ENCODE results near the gene JAKMIP3. TPM values are rescaled to one million over a fixed set of nuclear protein-coding genes. Genes with fewer than 3 reads are reported as not detected.
"Not testable (repeated sequence)": the region's sequence is repeated elsewhere in the genome, so short reads cannot be mapped to it uniquely, and the experiment has no call there.

JAKMIP3 gene
- total RNA-seq, 4 donors from 2014 or later, result 0.42 to 1.9 (median 0.87) TPM

DNA sequence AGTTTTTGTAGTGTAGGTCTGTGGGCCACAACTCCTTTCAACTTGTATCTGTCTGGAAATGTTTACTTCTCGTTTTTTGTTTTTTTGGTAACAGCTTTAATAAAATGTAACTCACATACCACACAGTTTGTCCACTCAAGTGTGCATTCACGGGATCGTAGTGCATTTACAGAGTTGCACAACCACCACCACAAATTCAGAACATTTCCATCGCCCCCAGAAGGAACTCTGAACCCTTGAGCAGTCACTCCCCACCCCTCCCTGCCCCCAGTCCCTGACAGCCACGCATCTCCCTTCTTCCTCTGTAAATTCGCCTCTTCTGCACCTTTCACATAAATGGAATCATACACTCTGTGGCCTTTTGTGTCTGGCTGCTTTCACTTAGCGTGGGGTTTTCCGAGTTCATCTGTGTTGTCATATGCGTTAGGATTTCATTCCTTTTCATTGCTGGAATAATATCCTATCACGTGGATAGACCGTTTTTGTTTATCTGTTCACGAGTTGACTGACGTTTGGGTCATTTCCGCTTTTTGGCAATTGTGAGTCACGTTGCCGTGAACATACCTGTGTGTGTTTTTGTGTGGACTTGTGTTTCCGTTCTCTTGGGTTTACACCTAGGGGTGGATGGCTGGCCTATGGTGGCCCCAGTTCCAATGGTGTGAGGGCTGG lies 10.3 kb downstream of the JAKMIP3 start:
- no peak for ATAC-seq
- H3K27ac ChIP-seq, result no peak overlapping the region
- no peak overlapping the region for H3K4me3 ChIP-seq
- 68 to 80% methylated on average over 6 to 13 of the region's 17 CpGs for WGBS, 2 donors (ENCODE audit: low coverage in 1 of 2)
- no peaks in the 10 kb centered on the region for H3K27me3 ChIP-seq
- TF ChIP-seq, protein P1, sequence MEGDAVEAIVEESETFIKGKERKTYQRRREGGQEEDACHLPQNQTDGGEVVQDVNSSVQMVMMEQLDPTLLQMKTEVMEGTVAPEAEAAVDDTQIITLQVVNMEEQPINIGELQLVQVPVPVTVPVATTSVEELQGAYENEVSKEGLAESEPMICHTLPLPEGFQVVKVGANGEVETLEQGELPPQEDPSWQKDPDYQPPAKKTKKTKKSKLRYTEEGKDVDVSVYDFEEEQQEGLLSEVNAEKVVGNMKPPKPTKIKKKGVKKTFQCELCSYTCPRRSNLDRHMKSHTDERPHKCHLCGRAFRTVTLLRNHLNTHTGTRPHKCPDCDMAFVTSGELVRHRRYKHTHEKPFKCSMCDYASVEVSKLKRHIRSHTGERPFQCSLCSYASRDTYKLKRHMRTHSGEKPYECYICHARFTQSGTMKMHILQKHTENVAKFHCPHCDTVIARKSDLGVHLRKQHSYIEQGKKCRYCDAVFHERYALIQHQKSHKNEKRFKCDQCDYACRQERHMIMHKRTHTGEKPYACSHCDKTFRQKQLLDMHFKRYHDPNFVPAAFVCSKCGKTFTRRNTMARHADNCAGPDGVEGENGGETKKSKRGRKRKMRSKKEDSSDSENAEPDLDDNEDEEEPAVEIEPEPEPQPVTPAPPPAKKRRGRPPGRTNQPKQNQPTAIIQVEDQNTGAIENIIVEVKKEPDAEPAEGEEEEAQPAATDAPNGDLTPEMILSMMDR (IDR thresholded peaks at IDR 0.05), result no peak
- no peak for TF ChIP-seq POLR2AphosphoS5 (IDR thresholded peaks at IDR 0.05)
- TF ChIP-seq POLR2A (IDR thresholded peaks at IDR 0.05), result no peak
- no peak for TF ChIP-seq EP300 (IDR thresholded peaks at IDR 0.05)
- no peaks in the 10 kb centered on the region for H3K36me3 ChIP-seq
- H3K4me1 ChIP-seq, result no peaks in the 10 kb centered on the region
- H3K9me3 ChIP-seq, result peaks cover 0 to 22% (median 0%) of the 10 kb centered on the region in 3 donors

DNA sequence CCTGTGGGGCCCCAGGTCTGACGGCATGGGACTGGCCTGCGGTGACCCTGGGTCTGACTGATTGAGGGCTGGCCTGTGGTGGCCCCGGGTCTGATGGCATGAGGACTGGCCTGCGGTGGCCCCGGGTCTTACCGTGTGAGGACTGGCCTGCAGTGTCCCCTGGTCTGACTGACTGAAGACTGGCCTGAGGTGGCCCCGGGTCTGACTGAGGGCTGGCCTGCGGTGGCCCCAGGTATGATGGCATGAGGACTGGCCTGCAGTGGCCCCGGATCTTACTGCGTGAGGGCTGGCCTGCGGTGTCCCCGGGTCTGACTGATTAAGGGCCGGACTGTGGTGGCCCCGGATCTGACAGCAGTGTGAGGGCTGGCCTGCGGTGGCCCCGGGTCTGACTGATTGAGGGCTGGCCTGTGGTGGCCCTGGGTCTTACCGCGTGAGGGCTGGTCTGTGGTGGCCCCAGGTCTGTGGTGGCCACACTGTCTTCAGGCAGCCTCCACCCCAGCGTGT lies 10.9 kb downstream of the JAKMIP3 start:
- no CpG with 5 or more reads among the region's 19 CpGs for WGBS, 2 donors (ENCODE audit: low coverage in 1 of 2)
- Histone ChIP-seq H3K4me3 (no peak overlapping the region), H3K9me3 (peaks cover 0 to 22% (median 0%) of the 10 kb centered on the region in 3 donors), H3K27ac (no peak overlapping the region), H3K27me3 (no peaks in the 10 kb centered on the region), H3K4me1 (no peaks in the 10 kb centered on the region), H3K36me3 (no peaks in the 10 kb centered on the region)
- no peak for ATAC-seq
- TF ChIP-seq EP300 (IDR thresholded peaks at IDR 0.05) (no peak), POLR2A (IDR thresholded peaks at IDR 0.05) (no peak), POLR2AphosphoS5 (IDR thresholded peaks at IDR 0.05) (no peak)
- TF ChIP-seq, protein P1 (IDR thresholded peaks at IDR 0.05), result no peak

DNA sequence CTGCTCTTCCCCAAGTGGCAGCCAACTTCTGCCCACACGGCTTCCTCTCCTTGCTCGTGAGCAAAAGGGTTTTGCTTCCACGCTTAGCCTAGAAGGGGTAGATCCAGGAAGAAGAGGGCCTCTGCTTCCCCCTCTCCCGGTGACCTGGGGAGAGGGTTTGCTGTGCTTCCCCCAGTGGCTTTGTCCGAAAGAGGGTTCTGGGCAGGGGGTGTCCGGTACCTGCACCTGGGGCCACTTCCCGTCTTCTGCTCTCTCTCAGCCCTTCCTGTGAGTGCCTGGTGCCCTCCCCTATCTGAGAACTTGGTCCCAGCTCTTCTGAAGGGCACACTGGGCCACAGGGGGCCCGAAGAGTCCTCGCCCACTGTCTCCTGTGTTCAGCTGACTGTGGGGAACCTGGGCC lies 11.3 kb downstream of the JAKMIP3 start:
- ATAC-seq, result no peak
- no peak overlapping the region for H3K4me3 ChIP-seq
- H3K9me3 ChIP-seq, result peaks cover 0 to 18% (median 0%) of the 10 kb centered on the region in 3 donors
- H3K27ac ChIP-seq, result no peak overlapping the region
- TF ChIP-seq, protein P1 (IDR thresholded peaks at IDR 0.05), result no peak
- no peak for TF ChIP-seq POLR2AphosphoS5 (IDR thresholded peaks at IDR 0.05)
- no peak for TF ChIP-seq POLR2A (IDR thresholded peaks at IDR 0.05)
- no peak for TF ChIP-seq EP300 (IDR thresholded peaks at IDR 0.05)
- WGBS, 2 donors (ENCODE audit: low coverage in 1 of 2), result no CpG with 5 or more reads among the region's 9 CpGs
- no peaks in the 10 kb centered on the region for H3K36me3 ChIP-seq
- no peaks in the 10 kb centered on the region for H3K4me1 ChIP-seq
- H3K27me3 ChIP-seq, result no peaks in the 10 kb centered on the region

DNA sequence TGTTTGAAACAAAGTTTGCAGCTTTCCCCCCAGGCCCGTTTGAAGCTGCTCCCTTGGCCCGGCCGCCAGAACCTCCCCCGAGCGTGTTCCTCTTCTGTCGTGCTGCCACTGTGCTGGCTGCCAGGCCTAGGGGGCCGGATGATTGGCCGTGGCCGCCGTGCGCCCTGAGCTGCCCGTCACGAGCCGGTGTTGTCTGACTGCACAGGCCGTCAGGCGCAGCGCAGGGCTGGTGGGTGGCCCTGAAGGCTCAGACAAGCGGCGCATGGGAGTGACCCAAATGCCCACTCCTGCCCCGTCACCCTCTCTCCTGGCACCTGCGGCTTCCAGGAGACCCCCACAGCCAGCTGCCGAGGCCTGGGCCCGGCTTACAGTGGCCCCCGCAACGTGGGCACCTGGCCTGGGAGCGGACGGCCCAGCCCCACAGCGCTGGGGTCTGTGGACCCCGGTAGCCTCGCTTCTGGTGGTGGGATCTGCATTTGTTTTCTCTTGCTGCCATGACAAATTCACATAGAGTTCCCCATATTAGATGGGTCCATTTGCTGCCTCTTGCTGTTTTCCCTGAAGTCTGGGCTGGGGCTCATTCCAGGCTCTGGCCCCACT lies 13.1 kb downstream of the JAKMIP3 start:
- TF ChIP-seq POLR2A (IDR thresholded peaks at IDR 0.05) (no peak), POLR2AphosphoS5 (IDR thresholded peaks at IDR 0.05) (no peak), EP300 (IDR thresholded peaks at IDR 0.05) (no peak)
- TF ChIP-seq, protein P1 (IDR thresholded peaks at IDR 0.05), result no peak
- peaks cover 0 to 8% (median 0%) of the 10 kb centered on the region in 3 donors for H3K9me3 ChIP-seq
- H3K27ac ChIP-seq, result no peak overlapping the region
- no peak overlapping the region for H3K4me3 ChIP-seq
- ATAC-seq, result no peak
- H3K36me3 ChIP-seq, result no peaks in the 10 kb centered on the region
- WGBS, 2 donors (ENCODE audit: low coverage in 1 of 2), result 54 to 60% methylated on average over 1 to 2 of the region's 30 CpGs
- H3K27me3 ChIP-seq, result no peaks in the 10 kb centered on the region
- H3K4me1 ChIP-seq, result no peaks in the 10 kb centered on the region

DNA sequence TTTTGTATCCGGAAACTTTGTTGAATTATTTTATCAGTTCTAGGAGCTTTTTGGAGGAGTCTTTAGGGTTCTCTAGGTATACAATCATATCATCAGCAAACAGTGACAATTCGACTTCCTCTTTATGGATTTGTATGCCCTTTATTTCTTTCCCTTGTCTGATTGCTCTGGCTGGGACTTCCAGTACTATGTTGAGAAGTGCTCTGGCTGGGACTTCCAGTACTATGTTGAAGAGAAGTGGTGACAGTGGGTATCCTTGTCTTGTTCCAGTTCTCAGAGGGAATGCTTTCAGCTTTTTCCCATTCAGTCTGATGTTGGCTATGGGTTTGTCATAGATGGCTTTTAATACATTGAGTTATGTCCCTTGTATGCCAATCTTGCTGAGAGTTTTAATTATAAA lies 18.6 kb downstream of the JAKMIP3 start:
- not testable (repeated sequence) for H3K4me1 ChIP-seq, H3K36me3 ChIP-seq, H3K4me3 ChIP-seq, H3K27ac ChIP-seq, ATAC-seq, H3K27me3 ChIP-seq, H3K9me3 ChIP-seq
- WGBS, 2 donors (ENCODE audit: low coverage in 1 of 2), result 71% methylated on average over 2 of the region's 2 CpGs; no CpG with 5 or more reads in 1 of the 2 donors

DNA sequence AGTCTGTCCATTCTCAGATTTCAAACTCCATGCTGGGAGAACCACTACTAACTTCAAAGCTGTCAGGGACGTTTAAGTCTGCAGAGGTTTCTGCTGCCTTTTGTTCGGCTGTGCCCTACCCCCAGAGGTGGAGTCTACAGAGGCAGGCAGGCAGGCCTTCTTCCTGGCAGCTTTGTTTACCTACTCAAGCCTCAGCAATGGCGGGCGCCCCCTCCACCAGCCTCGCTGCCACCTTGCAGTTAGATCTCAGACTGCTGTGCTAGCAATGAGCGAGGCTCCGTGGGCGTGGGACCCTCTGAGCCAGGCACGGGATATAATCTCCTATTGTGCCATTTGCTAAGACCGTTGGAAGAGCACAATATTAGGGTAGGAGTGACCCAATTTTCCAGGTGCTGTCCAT lies 27.5 kb downstream of the JAKMIP3 start:
- H3K4me3 ChIP-seq, H3K27me3 ChIP-seq, H3K9me3 ChIP-seq, ATAC-seq, H3K36me3 ChIP-seq, H3K4me1 ChIP-seq, H3K27ac ChIP-seq: not testable (repeated sequence)
- 37% methylated on average over 2 of the region's 10 CpGs; no CpG with 5 or more reads in 1 of the 2 donors for WGBS, 2 donors (ENCODE audit: low coverage in 1 of 2)
